Neural crest cell (in vitro differentiated cells): ENCODE data around the gene RLBP1. TPM values are rescaled to one million over a fixed set of nuclear protein-coding genes. Genes with fewer than 3 reads are reported as not detected.
A peak's percentile ranks its signal among the peaks of the same experiment; 100 is the strongest.

Experiments used
- DNase-seq: peaks from one replicate; pipeline ENCODE4 v3.0.0; 2021; ENCODE audit warnings: low read depth, mixed read lengths, low spot score
- H3K27ac Mint-ChIP-seq: one replicate; pipeline ENCODE4 v1.8.0; 2021; ENCODE audit warnings: mild to moderate bottlenecking, mixed read lengths; ENCODE audit not compliant: unreplicated experiment
- H3K27me3 Mint-ChIP-seq: 2 replicates; pipeline ENCODE4 v1.8.0; 2021; ENCODE audit warnings: low read depth, mild to moderate bottlenecking, mixed read lengths
- H3K36me3 Mint-ChIP-seq: 2 replicates; pipeline ENCODE4 v1.8.0; 2021; ENCODE audit warnings: low read depth, mild to moderate bottlenecking, mixed read lengths
- H3K4me1 Mint-ChIP-seq: 2 replicates; pipeline ENCODE4 v1.8.0; 2021; ENCODE audit warnings: mixed read lengths
- H3K4me3 Mint-ChIP-seq: one replicate; pipeline ENCODE4 v1.8.0; 2021; ENCODE audit warnings: mild to moderate bottlenecking, mixed read lengths
- H3K9me3 Mint-ChIP-seq: 2 replicates; pipeline ENCODE4 v1.8.0; 2021; ENCODE audit warnings: mixed read lengths
- total RNA-seq: library from RNA; stranded (reverse); gene quantifications from 2 replicates; pipeline ENCODE4 v1.2.1, GENCODE V29; 2021
- TF ChIP-seq, protein P1 (sequence below): fragments of 200-600 bp; sonication (generic); conservative IDR thresholded peaks from 2 replicates; pipeline ENCODE4 v1.5.0; 2021; ENCODE audit warnings: antibody characterized with exemption, mild to moderate bottlenecking

RLBP1 gene
- total RNA-seq, 1 donor from 2014 or later, result 6.3 TPM

DNA sequence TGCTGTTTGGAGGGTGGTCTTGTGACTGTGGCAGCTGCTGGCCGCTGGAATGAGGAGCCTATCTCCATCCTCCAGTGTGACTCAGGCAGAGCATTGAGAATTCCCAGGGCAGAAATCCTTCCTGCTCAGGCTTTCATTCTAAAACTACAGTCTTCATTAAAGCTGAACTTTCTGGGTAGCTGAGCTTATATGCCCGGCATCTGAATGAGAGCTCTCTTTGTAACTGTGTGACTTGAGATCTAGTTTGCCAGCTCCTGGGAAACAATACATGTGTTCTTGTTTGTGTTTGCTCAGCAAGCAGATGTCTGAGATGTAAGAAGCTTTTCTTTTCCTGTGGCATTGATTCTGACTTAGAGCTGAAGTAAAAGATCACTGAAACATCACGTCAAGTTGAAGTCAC lies 22.4 kb downstream of the RLBP1 start:
- H3K4me1 Mint-ChIP-seq, result peaks cover 69% of the 10 kb centered on the region
- DNase-seq, result peak; percentile 20
- H3K9me3 Mint-ChIP-seq, result no peaks in the 10 kb centered on the region
- peak overlapping the region; percentile 48 for H3K4me3 Mint-ChIP-seq
- H3K27ac Mint-ChIP-seq, result peak overlapping the region; percentile 95
- H3K27me3 Mint-ChIP-seq, result no peaks in the 10 kb centered on the region
- TF ChIP-seq, protein P1, sequence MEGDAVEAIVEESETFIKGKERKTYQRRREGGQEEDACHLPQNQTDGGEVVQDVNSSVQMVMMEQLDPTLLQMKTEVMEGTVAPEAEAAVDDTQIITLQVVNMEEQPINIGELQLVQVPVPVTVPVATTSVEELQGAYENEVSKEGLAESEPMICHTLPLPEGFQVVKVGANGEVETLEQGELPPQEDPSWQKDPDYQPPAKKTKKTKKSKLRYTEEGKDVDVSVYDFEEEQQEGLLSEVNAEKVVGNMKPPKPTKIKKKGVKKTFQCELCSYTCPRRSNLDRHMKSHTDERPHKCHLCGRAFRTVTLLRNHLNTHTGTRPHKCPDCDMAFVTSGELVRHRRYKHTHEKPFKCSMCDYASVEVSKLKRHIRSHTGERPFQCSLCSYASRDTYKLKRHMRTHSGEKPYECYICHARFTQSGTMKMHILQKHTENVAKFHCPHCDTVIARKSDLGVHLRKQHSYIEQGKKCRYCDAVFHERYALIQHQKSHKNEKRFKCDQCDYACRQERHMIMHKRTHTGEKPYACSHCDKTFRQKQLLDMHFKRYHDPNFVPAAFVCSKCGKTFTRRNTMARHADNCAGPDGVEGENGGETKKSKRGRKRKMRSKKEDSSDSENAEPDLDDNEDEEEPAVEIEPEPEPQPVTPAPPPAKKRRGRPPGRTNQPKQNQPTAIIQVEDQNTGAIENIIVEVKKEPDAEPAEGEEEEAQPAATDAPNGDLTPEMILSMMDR, result no peak
- H3K36me3 Mint-ChIP-seq, result peaks cover 3% of the 10 kb centered on the region

DNA sequence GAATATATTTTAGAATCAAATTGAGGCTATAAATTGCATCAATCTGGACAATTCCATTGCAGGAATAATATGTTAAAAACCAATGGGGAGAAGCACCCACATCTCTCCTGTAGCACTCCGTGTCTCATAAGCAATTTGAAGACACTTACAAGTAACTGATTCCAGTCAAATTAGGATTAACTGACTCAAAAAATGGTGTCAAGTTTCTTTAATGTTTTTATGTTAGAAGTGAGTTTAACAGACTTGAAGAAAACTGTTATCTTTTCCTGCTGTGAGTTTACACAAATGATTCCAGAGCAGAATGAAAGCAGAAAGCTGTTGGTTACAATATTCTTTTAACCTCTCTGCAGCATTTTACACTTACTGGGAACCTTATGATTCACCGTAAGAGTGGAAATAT lies 23.2 kb downstream of the RLBP1 start:
- Mint-ChIP-seq H3K9me3 (no peaks in the 10 kb centered on the region), H3K4me1 (peaks cover 69% of the 10 kb centered on the region), H3K27ac (peak overlapping the region; percentile 95), H3K36me3 (peaks cover 8% of the 10 kb centered on the region), H3K4me3 (peak overlapping the region; percentile 48), H3K27me3 (no peaks in the 10 kb centered on the region)
- TF ChIP-seq, protein P1, result no peak
- DNase-seq, result no peak

DNA sequence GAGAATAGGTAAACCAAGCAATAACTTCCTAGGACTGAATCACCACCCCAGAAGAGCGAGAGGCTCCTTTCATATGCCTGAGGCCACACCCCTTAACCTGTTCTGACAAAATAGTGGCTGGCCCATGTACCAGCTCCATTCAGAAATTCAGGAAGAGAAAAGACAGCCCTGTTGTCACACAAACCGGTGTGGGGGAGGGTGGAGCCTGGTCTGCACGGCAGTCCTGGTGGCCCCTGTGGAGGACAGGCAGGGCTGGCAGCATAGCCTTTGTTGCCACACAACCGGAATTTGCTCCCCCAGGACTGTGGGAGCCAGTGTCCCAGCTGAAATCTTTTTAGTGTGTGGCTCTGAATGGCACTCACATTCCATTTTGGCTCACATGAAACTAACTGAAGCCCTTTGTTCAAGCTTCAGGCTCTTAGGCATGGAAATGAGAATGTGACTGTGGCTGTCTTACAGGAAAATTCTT lies 23.8 kb downstream of the RLBP1 start:
- Mint-ChIP-seq H3K27ac (peak overlapping the region; percentile 95), H3K27me3 (no peaks in the 10 kb centered on the region), H3K4me3 (peak overlapping the region; percentile 48), H3K9me3 (no peaks in the 10 kb centered on the region), H3K36me3 (peaks cover 10% of the 10 kb centered on the region), H3K4me1 (peaks cover 69% of the 10 kb centered on the region)
- peak; percentile 64 for DNase-seq
- TF ChIP-seq, protein P1, result no peak

DNA sequence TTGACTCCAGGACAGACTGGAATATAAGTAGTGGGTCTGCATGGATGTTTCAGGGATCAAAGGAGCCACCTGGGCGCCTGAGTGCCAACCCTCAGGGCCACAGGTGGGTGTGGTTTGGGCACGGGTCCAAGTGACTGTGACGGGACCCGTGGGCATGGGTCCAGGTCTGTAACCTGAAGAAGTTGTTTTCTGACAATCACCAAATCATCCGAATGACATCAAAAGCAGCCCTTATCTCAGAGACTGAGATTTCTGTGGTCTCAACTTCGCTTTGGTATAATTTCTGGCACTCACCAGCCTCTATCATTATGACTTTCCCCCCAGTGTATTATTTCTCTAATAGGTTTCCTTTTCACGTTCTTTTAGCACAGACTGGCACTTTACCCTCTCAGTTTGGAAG lies 24.4 kb downstream of the RLBP1 start:
- Mint-ChIP-seq H3K4me3 (peak overlapping the region; percentile 48), H3K4me1 (peaks cover 66% of the 10 kb centered on the region), H3K9me3 (no peaks in the 10 kb centered on the region), H3K27me3 (no peaks in the 10 kb centered on the region), H3K27ac (peak overlapping the region; percentile 95), H3K36me3 (peaks cover 10% of the 10 kb centered on the region)
- DNase-seq, result no peak
- TF ChIP-seq, protein P1, result no peak

DNA sequence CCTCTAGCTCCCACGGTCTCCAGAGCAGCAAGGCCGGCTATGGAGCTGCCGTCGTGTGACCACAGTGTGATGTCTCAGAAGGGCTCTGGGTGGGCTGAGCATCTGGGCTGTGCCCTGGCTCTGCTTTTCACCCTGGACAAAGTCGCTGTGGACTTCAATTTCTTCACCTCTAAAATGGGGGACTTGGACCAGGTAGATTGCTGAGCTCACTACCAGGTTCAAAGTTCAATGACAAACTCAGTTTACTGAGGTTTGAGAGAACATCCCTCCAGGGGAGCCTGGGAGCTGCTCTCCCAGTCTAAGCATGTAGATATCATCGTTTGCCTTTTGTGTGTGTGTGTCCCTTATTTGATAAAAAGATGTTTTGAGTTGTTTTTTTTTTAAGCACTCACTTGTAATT lies 25.1 kb downstream of the RLBP1 start:
- Mint-ChIP-seq H3K36me3 (peaks cover 10% of the 10 kb centered on the region), H3K4me3 (no peak overlapping the region), H3K9me3 (no peaks in the 10 kb centered on the region), H3K27ac (peak overlapping the region; percentile 70), H3K4me1 (peaks cover 58% of the 10 kb centered on the region), H3K27me3 (no peaks in the 10 kb centered on the region)
- TF ChIP-seq, protein P1, result no peak
- no peak for DNase-seq
